ENCODE data around the gene SPTBN5. TPM values are rescaled to one million over a fixed set of nuclear protein-coding genes. Genes with fewer than 3 reads are reported as not detected.

SPTBN5 gene
- polyA plus RNA-seq, 1 donor from 2014 or later, result 0.01 TPM

DNA sequence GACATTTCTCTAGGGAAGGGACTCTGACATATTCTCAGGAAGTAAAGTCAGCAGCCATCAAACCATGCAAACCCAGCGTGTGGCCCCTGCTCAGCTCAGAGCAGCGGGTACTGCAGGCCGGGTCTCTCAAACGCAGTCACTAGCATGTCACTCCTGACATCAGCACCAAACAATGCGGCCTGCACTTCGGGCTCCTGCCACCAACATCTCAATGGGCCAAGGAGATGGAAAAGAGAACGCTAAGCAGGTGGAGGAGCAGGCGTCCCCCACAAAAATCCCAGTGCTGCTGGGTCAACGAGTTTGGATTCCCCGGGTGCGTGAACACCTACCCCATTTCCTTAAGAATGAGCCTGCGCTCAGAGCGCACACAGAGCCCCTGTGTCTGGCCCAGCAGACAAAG is 9.9 kb upstream of the SPTBN5 start:
- Histone ChIP-seq H2AFZ (ENCODE audit: low read depth, low read length) (no peak overlapping the region), H3K27me3 (ENCODE audit: insufficient read depth, low read depth, low read length) (no peaks in the 10 kb centered on the region), H4K20me1 (ENCODE audit: insufficient read depth) (no peaks in the 10 kb centered on the region), H3K27ac (ENCODE audit: low read length) (no peak overlapping the region), H3K9me3 (ENCODE audit: low read length) (no peaks in the 10 kb centered on the region), H3F3A (ENCODE audit: insufficient read depth, low read length, poor library complexity, severe bottlenecking) (no peaks in the 10 kb centered on the region), H3K4me3 (ENCODE audit: low read length) (no peak overlapping the region), H3K4me2 (ENCODE audit: low read length) (no peak overlapping the region), H3K79me2 (replicated peaks; ENCODE audit: insufficient read depth, low read length) (no peaks in the 10 kb centered on the region), H3K9me2 (ENCODE audit: insufficient read depth, low read length) (no peaks in the 10 kb centered on the region), H3K9ac (ENCODE audit: low read length) (no peak overlapping the region), H3K36me3 (ENCODE audit: insufficient read depth, low read length) (no peaks in the 10 kb centered on the region)
- TF ChIP-seq EZH2 (IDR thresholded peaks at IDR 0.05; ENCODE audit: borderline replicate concordance, insufficient read depth, low read length, poor library complexity, severe bottlenecking) (no peak), RAD21 (conservative IDR thresholded peaks at IDR 0.05) (no peak), MXI1 (conservative IDR thresholded peaks at IDR 0.05; ENCODE audit: poor library complexity, severe bottlenecking) (no peak)
- TF ChIP-seq, protein P1, sequence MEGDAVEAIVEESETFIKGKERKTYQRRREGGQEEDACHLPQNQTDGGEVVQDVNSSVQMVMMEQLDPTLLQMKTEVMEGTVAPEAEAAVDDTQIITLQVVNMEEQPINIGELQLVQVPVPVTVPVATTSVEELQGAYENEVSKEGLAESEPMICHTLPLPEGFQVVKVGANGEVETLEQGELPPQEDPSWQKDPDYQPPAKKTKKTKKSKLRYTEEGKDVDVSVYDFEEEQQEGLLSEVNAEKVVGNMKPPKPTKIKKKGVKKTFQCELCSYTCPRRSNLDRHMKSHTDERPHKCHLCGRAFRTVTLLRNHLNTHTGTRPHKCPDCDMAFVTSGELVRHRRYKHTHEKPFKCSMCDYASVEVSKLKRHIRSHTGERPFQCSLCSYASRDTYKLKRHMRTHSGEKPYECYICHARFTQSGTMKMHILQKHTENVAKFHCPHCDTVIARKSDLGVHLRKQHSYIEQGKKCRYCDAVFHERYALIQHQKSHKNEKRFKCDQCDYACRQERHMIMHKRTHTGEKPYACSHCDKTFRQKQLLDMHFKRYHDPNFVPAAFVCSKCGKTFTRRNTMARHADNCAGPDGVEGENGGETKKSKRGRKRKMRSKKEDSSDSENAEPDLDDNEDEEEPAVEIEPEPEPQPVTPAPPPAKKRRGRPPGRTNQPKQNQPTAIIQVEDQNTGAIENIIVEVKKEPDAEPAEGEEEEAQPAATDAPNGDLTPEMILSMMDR (IDR thresholded peaks at IDR 0.05; ENCODE audit: poor library complexity, severe bottlenecking), result no peak
- TF ChIP-seq, protein P2, sequence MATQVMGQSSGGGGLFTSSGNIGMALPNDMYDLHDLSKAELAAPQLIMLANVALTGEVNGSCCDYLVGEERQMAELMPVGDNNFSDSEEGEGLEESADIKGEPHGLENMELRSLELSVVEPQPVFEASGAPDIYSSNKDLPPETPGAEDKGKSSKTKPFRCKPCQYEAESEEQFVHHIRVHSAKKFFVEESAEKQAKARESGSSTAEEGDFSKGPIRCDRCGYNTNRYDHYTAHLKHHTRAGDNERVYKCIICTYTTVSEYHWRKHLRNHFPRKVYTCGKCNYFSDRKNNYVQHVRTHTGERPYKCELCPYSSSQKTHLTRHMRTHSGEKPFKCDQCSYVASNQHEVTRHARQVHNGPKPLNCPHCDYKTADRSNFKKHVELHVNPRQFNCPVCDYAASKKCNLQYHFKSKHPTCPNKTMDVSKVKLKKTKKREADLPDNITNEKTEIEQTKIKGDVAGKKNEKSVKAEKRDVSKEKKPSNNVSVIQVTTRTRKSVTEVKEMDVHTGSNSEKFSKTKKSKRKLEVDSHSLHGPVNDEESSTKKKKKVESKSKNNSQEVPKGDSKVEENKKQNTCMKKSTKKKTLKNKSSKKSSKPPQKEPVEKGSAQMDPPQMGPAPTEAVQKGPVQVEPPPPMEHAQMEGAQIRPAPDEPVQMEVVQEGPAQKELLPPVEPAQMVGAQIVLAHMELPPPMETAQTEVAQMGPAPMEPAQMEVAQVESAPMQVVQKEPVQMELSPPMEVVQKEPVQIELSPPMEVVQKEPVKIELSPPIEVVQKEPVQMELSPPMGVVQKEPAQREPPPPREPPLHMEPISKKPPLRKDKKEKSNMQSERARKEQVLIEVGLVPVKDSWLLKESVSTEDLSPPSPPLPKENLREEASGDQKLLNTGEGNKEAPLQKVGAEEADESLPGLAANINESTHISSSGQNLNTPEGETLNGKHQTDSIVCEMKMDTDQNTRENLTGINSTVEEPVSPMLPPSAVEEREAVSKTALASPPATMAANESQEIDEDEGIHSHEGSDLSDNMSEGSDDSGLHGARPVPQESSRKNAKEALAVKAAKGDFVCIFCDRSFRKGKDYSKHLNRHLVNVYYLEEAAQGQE (IDR thresholded peaks at IDR 0.05; ENCODE audit: borderline replicate concordance), result no peak

DNA sequence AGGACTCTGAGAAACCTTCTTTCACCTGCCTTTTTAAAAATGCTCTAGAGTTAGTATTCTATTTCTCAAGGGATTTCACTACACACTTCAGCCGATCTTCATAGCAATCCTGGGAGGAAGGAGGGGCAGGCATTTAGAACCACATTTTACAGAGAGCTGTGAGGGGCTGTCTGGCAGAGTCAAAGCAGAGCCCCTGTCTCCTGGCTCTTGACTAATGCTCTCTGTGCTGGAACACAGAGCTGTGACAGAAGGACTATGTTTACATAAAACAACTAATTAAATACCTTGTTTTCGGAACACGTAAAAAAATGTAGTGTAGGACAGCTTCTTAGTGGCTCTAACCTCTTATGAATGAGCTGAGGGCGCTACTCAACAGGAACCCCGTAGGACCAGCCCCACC is 7.6 kb upstream of the SPTBN5 start:
- no peaks in the 10 kb centered on the region for H3K9me3 ChIP-seq (ENCODE audit: low read length)
- H3K9ac ChIP-seq (ENCODE audit: low read length), result no peak overlapping the region
- no peaks in the 10 kb centered on the region for H3K9me2 ChIP-seq (ENCODE audit: insufficient read depth, low read length)
- no peaks in the 10 kb centered on the region for H3K27me3 ChIP-seq (ENCODE audit: insufficient read depth, low read depth, low read length)
- no peak for TF ChIP-seq EZH2 (IDR thresholded peaks at IDR 0.05; ENCODE audit: borderline replicate concordance, insufficient read depth, low read length, poor library complexity, severe bottlenecking)
- no peak for TF ChIP-seq MXI1 (conservative IDR thresholded peaks at IDR 0.05; ENCODE audit: poor library complexity, severe bottlenecking)
- no peak for TF ChIP-seq TAF1 (IDR thresholded peaks at IDR 0.05; ENCODE audit: low read depth)
- TF ChIP-seq EP300 (conservative IDR thresholded peaks at IDR 0.05; ENCODE audit: poor library complexity, severe bottlenecking), result no peak
- TF ChIP-seq, protein P2 (IDR thresholded peaks at IDR 0.05; ENCODE audit: borderline replicate concordance), result no peak
- no peak for TF ChIP-seq RAD21 (conservative IDR thresholded peaks at IDR 0.05)
- TF ChIP-seq SMC3 (conservative IDR thresholded peaks at IDR 0.05; ENCODE audit: poor library complexity), result no peak
- no peak for TF ChIP-seq POLR2AphosphoS5 (IDR thresholded peaks at IDR 0.05)
- H3F3A ChIP-seq (ENCODE audit: insufficient read depth, low read length, poor library complexity, severe bottlenecking), result no peaks in the 10 kb centered on the region
- no peaks in the 10 kb centered on the region for H4K20me1 ChIP-seq (ENCODE audit: insufficient read depth)
- H3K27ac ChIP-seq (ENCODE audit: low read length), result no peak overlapping the region
- H2AFZ ChIP-seq (ENCODE audit: low read depth, low read length), result no peak overlapping the region
- H3K36me3 ChIP-seq (ENCODE audit: insufficient read depth, low read length), result no peaks in the 10 kb centered on the region
- no peak overlapping the region for H3K4me2 ChIP-seq (ENCODE audit: low read length)
- no peak overlapping the region for H3K4me3 ChIP-seq (ENCODE audit: low read length)
- H3K79me2 ChIP-seq (replicated peaks; ENCODE audit: insufficient read depth, low read length), result no peaks in the 10 kb centered on the region
